ENCODE results near the gene MX1. TPM values are rescaled to one million over a fixed set of nuclear protein-coding genes. Genes with fewer than 3 reads are reported as not detected.
A peak's percentile ranks its signal among the peaks of the same experiment; 100 is the strongest.

MX1 gene
- total RNA-seq, 4 donors from 2014 or later = 10.5 to 23.8 (median 17.3) TPM

- Histone ChIP-seq H3K36me3 (peaks cover 0 to 20% (median 0%) of the 10 kb centered on the region in 3 donors), H3K27me3 (no peaks in the 10 kb centered on the region), H3K27ac (peak overlapping the region; percentile 40 to 88 (median 74)), H3K4me3 (no peak overlapping the region), H3K9me3 (no peaks in the 10 kb centered on the region), H3K4me1 (peaks cover 0 to 20% (median 2%) of the 10 kb centered on the region in 4 donors)
- TF ChIP-seq POLR2A (IDR thresholded peaks at IDR 0.05) = no peak
- peak; percentile 20 to 78 for TF ChIP-seq EP300 (IDR thresholded peaks at IDR 0.05)
- TF ChIP-seq CTCF (IDR thresholded peaks at IDR 0.05) = no peak
- 31 to 42% methylated on average over 14 of the region's 14 CpGs for WGBS, 2 donors
- peak in 1 of 2 donors; percentile 60 for DNase-seq (ENCODE audit: low spot score in 2 of 2)
Measured at GRCh38 chr21:41387042-41387819, 38.8 kb upstream of the MX1 start.

- TF ChIP-seq EP300 (IDR thresholded peaks at IDR 0.05) = no peak
- no peak for TF ChIP-seq CTCF (IDR thresholded peaks at IDR 0.05)
- TF ChIP-seq POLR2A (IDR thresholded peaks at IDR 0.05) = no peak
- Histone ChIP-seq H3K4me3 (no peak overlapping the region), H3K9me3 (no peaks in the 10 kb centered on the region), H3K36me3 (peaks cover 0 to 14% (median 0%) of the 10 kb centered on the region in 3 donors), H3K4me1 (peaks cover 0 to 20% (median 2%) of the 10 kb centered on the region in 4 donors), H3K27me3 (no peaks in the 10 kb centered on the region), H3K27ac (peak overlapping the region; percentile 40 to 88 (median 74))
- DNase-seq (ENCODE audit: low spot score in 2 of 2) = no peak
- 75 to 77% methylated on average over 8 of the region's 8 CpGs for WGBS, 2 donors
Measured at GRCh38 chr21:41387824-41388223, 38.2 kb upstream of the MX1 start.

GRCh38 chr21:41388259-41388658, 37.8 kb upstream of the MX1 start:
- Histone ChIP-seq H3K27me3 (no peaks in the 10 kb centered on the region), H3K4me1 (peaks cover 0 to 20% (median 2%) of the 10 kb centered on the region in 4 donors), H3K36me3 (peaks cover 0 to 10% (median 0%) of the 10 kb centered on the region in 3 donors), H3K4me3 (no peak overlapping the region), H3K9me3 (no peaks in the 10 kb centered on the region), H3K27ac (peak overlapping the region in 3 of 4 donors; percentile 62 to 88 (median 86))
- no peak for DNase-seq (ENCODE audit: low spot score in 2 of 2)
- TF ChIP-seq EP300 (IDR thresholded peaks at IDR 0.05) = no peak
- no peak for TF ChIP-seq CTCF (IDR thresholded peaks at IDR 0.05)
- TF ChIP-seq POLR2A (IDR thresholded peaks at IDR 0.05) = no peak
- WGBS, 2 donors = 98 to 99% methylated on average over 14 of the region's 14 CpGs

- WGBS, 2 donors = 91 to 93% methylated on average over 17 of the region's 17 CpGs
- H3K27me3 ChIP-seq = no peaks in the 10 kb centered on the region
Measured at GRCh38 chr21:41390043-41390639, 35.9 kb upstream of the MX1 start.

More at GRCh38 chr21:41390043-41390639, 35.9 kb upstream of the MX1 start:
- H3K4me1 ChIP-seq = peaks cover 0 to 20% (median 2%) of the 10 kb centered on the region in 4 donors
- no peaks in the 10 kb centered on the region for H3K9me3 ChIP-seq
- H3K27ac ChIP-seq = no peak overlapping the region
- no peak for TF ChIP-seq POLR2A (IDR thresholded peaks at IDR 0.05)
- TF ChIP-seq EP300 (IDR thresholded peaks at IDR 0.05) = no peak
- no peak for TF ChIP-seq CTCF (IDR thresholded peaks at IDR 0.05)
- H3K36me3 ChIP-seq = peaks cover 0 to 8% (median 0%) of the 10 kb centered on the region in 3 donors
- no peak for DNase-seq (ENCODE audit: low spot score in 2 of 2)
- no peak overlapping the region for H3K4me3 ChIP-seq

Measured in tibial nerve (tissue), 4 donors.